Stimulated activated CD4-positive, alpha-beta T cell treated with anti-CD3 and anti-CD28 coated beads, TNF-alpha, amount 100 ng/mL, for 48 hours (primary cell): Measurements from ENCODE around the gene NSUN5.
"Not testable (repeated sequence)": the region's sequence is repeated elsewhere in the genome, so short reads cannot be mapped to it uniquely, and the experiment has no call there.

Experiments used
- DNase-seq, 3 donors: peaks; one replicate each; pipeline ENCODE4 v3.0.0-alpha.2; 2020; ENCODE audit warnings: low read depth in 3 of 3

NSUN5 gene

GRCh38 chr7:73325424-73325823, 16.8 kb upstream of the NSUN5 start:
- DNase-seq: not testable (repeated sequence)

- peak; percentile 9 to 52 (median 18) for DNase-seq
These were observed 15.6 kb upstream of the NSUN5 start for GRCh38 chr7:73324081-73324845.

- not testable (repeated sequence) for DNase-seq
These were observed 14.9 kb upstream of the NSUN5 start for GRCh38 chr7:73323434-73324080.

- not testable (repeated sequence) for DNase-seq
These were observed 11.4 kb upstream of the NSUN5 start for GRCh38 chr7:73320009-73320408.

GRCh38 chr7:73319541-73319940, 10.9 kb upstream of the NSUN5 start:
- not testable (repeated sequence) for DNase-seq

- DNase-seq: not testable (repeated sequence)
These were observed 10.1 kb upstream of the NSUN5 start for GRCh38 chr7:73318656-73319204.

GRCh38 chr7:73316521-73316920, 7.9 kb upstream of the NSUN5 start:
- DNase-seq: no peak

GRCh38 chr7:73314271-73314670, 5.6 kb upstream of the NSUN5 start:
- no peak for DNase-seq

- no peak for DNase-seq
These were observed 4.9 kb upstream of the NSUN5 start for GRCh38 chr7:73313521-73313906.

GRCh38 chr7:73312831-73313520, 4.3 kb upstream of the NSUN5 start:
- no peak for DNase-seq

GRCh38 chr7:73311421-73311820, 2.8 kb upstream of the NSUN5 start:
- not testable (repeated sequence) for DNase-seq

- DNase-seq: no peak
These were observed 457 bp downstream of the NSUN5 start for GRCh38 chr7:73308074-73308664.

- DNase-seq: no peak
These were observed 1.2 kb downstream of the NSUN5 start for GRCh38 chr7:73307436-73307835.

GRCh38 chr7:73304612-73305387, 3.8 kb downstream of the NSUN5 start:
- not testable (repeated sequence) for DNase-seq

- DNase-seq: no peak
These were observed 4.6 kb downstream of the NSUN5 start for GRCh38 chr7:73304071-73304470.

GRCh38 chr7:73303546-73303945, 5.1 kb downstream of the NSUN5 start:
- no peak for DNase-seq

GRCh38 chr7:73302846-73303245, 5.8 kb downstream of the NSUN5 start:
- DNase-seq: not testable (repeated sequence)

GRCh38 chr7:73301108-73301507, 7.5 kb downstream of the NSUN5 start:
- DNase-seq: not testable (repeated sequence)

GRCh38 chr7:73299812-73300211, 8.8 kb downstream of the NSUN5 start:
- DNase-seq: not testable (repeated sequence)

- DNase-seq: not testable (repeated sequence)
These were observed 10.9 kb downstream of the NSUN5 start for GRCh38 chr7:73297706-73298105.

GRCh38 chr7:73297235-73297634, 11.4 kb downstream of the NSUN5 start:
- not testable (repeated sequence) for DNase-seq
